Activated naive CD8-positive, alpha-beta T cell (primary cell): ENCODE data around the gene MRPS12.
"Not testable (repeated sequence)": the region's sequence is repeated elsewhere in the genome, so short reads cannot be mapped to it uniquely, and the experiment has no call there.

Experiments
- H3K27ac Mint-ChIP-seq: one replicate; pipeline ENCODE4 v1.8.0; 2021; ENCODE audit warnings: mixed read lengths
- H3K27me3 Mint-ChIP-seq: one replicate; pipeline ENCODE4 v1.8.0; 2021; ENCODE audit warnings: mixed read lengths
- H3K36me3 Mint-ChIP-seq: one replicate; pipeline ENCODE4 v1.8.0; 2021; ENCODE audit warnings: mixed read lengths
- H3K4me1 Mint-ChIP-seq: one replicate; pipeline ENCODE4 v1.8.0; 2021; ENCODE audit warnings: low read depth, mixed read lengths
- H3K4me3 Mint-ChIP-seq: one replicate; pipeline ENCODE4 v1.8.0; 2021; ENCODE audit warnings: mild to moderate bottlenecking, mixed read lengths
- H3K9me3 Mint-ChIP-seq: one replicate; pipeline ENCODE4 v1.8.0; 2021; ENCODE audit warnings: low read depth, mixed read lengths

Gene MRPS12

DNA sequence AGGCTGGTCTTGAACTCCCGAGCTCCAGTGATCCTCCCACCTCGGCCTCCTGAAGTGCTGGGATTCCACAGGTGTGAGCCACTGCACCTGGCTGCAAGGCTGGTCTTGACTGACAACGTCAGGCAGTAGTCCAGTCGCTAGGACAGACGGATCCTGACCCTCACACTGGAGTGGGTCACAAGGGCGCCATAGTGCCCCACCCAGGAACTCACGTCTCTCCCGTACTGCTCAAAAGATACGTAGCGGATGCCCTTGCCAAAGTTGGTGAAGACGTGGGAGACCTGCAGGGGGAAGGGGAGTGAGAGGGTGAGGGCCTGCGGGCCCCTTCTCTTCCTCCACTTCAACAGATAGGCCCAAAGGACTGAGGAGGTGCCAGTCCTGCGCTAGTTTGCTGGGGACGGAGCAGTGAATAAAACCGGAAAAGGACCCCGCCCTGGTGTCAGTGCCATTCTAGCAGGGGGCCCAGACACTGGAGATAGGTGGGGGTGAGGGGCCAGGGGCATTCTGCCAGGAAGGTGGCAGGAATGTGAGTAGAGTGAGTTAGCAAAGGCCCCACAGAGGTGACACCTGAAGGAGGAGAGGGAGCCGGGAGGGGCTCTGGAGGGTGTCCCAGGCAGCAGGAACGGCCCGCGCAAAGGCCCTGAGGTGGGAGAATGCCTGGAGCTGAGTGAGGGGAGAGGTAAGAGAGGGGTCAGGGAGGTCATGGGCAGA is 11.9 kb downstream of the MRPS12 start:
- no peak overlapping the region for H3K4me3 Mint-ChIP-seq
- no peaks in the 10 kb centered on the region for H3K9me3 Mint-ChIP-seq
- peaks cover 2% of the 10 kb centered on the region for H3K27me3 Mint-ChIP-seq
- H3K27ac Mint-ChIP-seq, result no peak overlapping the region
- H3K4me1 Mint-ChIP-seq, result peaks cover 13% of the 10 kb centered on the region
- H3K36me3 Mint-ChIP-seq, result no peaks in the 10 kb centered on the region

DNA sequence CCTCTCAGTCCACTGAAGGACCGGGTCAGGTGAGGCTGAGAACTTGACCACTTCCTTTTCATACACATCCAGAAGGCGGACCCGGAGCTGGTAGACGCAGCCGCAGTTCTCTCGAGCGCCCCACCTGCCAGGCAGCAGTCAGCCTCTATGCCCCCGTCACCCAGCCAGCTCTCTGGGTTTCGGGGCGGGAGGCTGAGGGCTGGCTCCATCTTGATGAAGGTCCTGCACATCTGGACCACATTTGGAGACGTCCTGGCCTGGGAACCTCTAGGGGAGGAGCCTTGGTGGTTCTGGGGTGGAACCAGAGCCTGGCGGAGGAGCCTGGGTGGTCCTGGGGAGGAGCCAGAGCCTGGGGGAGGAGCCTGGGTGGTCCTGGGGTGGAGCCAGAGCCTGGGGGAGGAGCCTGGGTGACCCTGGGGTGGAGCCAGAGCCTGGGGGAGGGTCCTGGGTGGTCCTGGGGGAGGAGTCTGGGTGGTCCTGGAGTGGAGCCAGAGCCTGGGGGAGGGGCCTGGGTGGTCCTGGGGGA is 14.3 kb downstream of the MRPS12 start:
- Mint-ChIP-seq H3K9me3 (no peaks in the 10 kb centered on the region), H3K27ac (no peak overlapping the region), H3K4me3 (no peak overlapping the region), H3K36me3 (no peaks in the 10 kb centered on the region), H3K27me3 (peaks cover 4% of the 10 kb centered on the region), H3K4me1 (peaks cover 18% of the 10 kb centered on the region)

DNA sequence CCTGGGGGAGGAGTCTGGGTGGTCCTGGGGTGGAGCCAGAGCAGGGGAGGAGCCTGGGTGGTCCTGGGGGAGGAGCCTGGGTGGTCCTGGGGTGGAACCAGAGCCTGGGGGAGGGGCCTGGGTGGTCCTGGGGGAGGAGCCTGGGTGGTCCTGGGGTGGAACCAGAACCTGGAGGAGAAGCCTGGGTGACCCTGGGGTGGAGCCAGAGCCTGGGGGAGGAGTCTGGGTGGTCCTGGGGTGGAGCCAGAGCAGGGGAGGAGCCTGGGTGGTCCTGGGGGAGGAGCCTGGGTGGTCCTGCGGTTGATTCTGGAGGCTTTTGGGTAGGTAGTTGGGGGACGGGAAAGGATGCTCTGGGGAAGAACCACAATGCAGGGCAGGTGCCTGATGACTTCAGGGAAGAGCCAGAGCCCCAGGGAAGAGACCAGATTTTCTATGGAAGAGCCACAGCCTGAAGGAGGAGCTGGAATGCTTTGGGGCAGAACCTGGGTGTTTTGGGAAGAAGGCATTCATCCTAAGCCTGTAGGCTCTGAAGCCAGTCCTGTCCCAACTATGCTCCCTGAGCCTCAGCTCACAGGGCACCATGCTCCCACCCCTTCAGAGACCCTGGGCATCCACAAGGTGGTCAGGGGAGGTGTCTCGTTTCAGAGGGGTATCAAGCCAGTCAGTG is 15.0 kb downstream of the MRPS12 start:
- no peaks in the 10 kb centered on the region for H3K36me3 Mint-ChIP-seq
- H3K27ac Mint-ChIP-seq, result no peak overlapping the region
- H3K4me1 Mint-ChIP-seq, result peaks cover 21% of the 10 kb centered on the region
- H3K27me3 Mint-ChIP-seq, result peaks cover 4% of the 10 kb centered on the region
- no peak overlapping the region for H3K4me3 Mint-ChIP-seq
- no peaks in the 10 kb centered on the region for H3K9me3 Mint-ChIP-seq

DNA sequence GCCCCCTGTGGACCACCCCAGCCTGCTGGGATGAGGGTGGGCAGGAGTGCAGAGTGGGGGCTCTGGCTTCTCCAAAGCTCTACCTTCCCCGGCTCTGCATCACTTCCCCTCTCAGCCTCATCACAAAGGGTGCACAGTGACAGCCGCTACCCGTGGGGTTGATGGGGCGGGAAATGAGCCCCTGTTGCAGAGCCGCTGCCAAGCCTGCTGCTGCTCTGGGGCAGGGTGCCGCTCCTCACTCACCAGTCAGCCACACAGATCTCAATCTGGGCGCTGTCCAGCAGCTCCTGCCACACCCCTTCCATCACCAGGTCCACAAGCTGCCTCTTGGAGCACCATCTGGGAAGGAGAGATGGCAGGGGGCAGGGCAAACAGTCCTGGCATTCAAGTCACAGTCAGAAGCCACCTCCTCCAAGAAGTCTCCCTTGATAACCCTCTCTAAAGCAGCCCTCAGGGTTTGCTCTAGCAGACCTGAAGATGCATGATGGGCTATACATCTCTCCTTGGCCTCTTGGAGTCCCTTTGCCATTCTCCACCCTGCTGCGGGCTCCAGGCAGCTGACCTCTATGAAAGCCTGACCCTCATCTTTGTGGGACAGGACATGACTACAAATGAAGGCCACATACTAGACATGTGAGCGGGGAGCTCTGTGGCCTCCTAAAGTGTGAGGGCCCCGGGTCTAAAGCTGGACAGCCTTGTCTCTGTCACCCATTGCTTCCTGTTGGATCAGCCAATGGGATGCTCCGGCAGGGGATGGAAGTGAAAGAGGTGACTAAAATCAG is 15.7 kb downstream of the MRPS12 start:
- Mint-ChIP-seq H3K9me3 (no peaks in the 10 kb centered on the region), H3K27ac (no peak overlapping the region), H3K36me3 (no peaks in the 10 kb centered on the region), H3K27me3 (peaks cover 4% of the 10 kb centered on the region), H3K4me3 (no peak overlapping the region), H3K4me1 (peaks cover 18% of the 10 kb centered on the region)

DNA sequence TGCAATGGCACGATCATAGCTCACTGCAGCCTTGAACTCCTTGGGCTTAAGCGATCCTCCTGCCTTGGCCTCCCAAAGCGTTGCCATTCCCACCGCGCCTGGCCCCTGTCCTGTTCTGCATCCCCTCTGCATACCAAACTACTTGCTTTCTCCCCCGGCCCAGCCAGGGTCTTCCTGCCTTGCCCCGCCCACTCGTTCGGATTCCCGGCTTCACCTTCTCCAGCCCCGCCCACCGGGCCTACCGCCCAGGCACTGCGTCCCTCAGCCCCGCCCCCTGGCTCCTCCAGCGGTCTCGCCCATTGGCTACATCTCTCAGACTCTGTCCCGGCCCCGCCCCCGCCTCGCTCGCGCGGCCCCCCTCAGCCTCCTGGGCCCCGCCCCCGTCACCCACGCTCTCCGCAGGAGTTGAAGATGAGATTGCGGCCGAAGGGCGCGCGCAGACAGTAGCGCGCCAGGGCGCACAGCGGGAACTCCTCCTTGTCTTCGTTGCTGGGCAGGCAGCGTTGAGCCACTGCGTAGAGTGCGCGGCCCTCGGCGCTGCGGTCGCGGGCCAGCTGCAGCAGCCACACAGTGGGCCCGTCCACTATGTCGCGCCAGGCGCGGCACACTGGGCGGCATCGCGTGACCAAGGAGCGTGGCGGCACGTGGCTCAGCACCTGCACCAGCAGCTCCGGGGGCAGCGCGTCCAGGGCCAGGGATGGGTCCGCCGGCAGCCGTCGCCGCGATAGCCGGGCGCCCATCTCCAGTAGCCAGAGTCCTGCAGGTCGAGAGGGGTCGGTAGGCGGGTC is 19.0 kb downstream of the MRPS12 start:
- peaks cover 13% of the 10 kb centered on the region for H3K27me3 Mint-ChIP-seq
- H3K36me3 Mint-ChIP-seq, result peaks cover 2% of the 10 kb centered on the region
- H3K4me1 Mint-ChIP-seq, result peaks cover 13% of the 10 kb centered on the region
- H3K9me3 Mint-ChIP-seq, result no peaks in the 10 kb centered on the region
- H3K27ac Mint-ChIP-seq, result no peak overlapping the region
- H3K4me3 Mint-ChIP-seq, result peak overlapping the region; percentile 64

DNA sequence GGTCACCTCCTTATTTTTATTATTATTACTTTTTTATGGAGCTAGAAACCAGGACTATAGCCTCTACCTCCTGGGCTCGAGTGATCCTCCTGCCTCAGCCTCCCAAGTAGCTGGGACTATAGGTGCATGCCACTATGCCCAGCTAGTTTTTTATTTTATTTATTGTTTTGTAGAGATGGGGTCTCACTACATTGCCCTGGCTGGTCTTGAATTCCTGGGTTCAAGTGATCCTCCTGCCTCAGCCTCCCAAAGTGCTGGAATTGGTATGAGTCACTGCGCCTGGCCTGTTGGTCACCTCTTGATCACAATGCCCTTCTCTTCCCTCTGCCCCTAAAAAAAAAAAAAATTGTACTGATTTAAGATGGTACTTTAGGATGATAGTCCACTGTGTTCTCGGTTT is 20.4 kb downstream of the MRPS12 start:
- Mint-ChIP-seq H3K27me3 (peaks cover 13% of the 10 kb centered on the region), H3K4me1 (peaks cover 13% of the 10 kb centered on the region), H3K27ac (no peak overlapping the region), H3K4me3 (no peak overlapping the region), H3K36me3 (peaks cover 2% of the 10 kb centered on the region), H3K9me3 (no peaks in the 10 kb centered on the region)

DNA sequence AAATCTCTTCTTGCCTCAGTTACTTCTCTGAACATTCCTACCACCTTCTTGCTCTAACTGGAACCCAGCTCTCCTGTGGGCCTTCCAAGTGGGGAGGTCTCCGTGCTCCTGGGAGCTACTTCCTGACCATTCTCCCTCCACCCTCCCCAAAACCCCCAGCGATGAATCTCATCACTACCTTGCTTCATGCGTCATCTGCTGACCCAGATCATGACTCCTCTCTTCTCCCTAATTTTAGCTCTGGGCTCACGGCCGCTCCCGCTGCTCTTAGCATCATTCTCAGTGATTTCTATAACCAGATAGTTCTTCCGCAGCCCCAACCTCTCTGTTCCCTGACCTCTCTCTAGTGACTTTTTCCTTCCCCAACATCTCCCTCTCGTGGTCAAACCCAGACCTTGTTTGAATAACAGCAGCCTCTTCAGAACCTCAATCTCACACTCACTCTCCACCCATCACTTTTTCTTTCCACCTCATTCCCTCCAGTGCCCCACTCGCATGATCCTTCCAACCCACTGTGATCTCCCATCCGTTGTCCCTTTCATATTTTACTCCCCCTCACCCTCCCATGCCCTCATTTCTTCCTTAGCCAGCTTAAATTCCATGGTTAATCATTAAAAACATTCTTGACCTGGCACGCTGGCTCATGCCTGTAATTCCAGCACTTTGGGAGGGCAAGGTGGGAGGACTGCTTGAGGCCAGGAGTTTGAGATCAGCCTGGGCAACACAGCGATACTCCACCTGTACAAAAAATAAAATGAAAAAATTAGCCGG is 21.8 kb downstream of the MRPS12 start:
- Mint-ChIP-seq H3K36me3 (peaks cover 2% of the 10 kb centered on the region), H3K4me3 (peak overlapping the region; percentile 17), H3K4me1 (peaks cover 13% of the 10 kb centered on the region), H3K27me3 (peaks cover 13% of the 10 kb centered on the region), H3K27ac (no peak overlapping the region), H3K9me3 (no peaks in the 10 kb centered on the region)

DNA sequence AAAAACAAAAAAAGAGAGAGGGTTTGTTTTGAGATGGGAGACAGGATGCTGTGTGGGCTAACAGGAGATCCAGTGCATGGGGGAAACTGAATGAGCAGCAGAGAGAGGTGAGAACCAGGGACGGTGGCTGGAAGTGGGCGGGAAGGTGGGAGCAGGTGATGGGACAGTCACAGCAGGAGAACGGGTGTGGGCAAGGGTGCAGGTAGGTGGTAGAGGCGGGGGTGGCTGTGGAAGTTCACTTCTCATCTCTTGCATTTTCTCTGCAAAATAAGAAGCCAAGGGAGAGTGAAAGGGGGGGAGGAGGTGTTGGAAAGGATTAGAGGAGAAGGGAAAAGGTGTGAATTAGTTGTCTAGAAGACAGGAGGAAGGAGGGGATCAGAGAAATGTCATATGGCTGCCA is 22.9 kb downstream of the MRPS12 start:
- Mint-ChIP-seq H3K4me3 (no peak overlapping the region), H3K27me3 (peaks cover 12% of the 10 kb centered on the region), H3K4me1 (peaks cover 13% of the 10 kb centered on the region), H3K9me3 (no peaks in the 10 kb centered on the region), H3K27ac (no peak overlapping the region), H3K36me3 (peaks cover 2% of the 10 kb centered on the region)

DNA sequence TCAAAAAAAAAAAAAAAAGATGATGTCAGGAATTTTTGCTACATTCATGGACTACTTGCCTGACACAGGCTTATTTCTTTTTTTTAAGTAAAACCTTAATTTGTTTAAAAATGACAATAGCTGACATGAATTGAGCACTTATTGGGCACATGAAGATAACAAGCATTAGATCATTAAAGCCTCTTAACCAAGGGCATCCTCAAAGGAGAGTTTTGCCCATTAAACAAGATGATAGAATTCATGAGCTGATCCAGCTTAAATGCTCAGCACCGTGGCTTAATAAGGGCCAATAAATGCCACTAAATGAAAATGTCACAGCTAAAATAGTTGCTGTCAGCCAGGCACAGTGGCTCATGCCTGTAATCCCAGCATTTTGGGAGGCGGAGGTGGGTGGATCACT is 25.5 kb downstream of the MRPS12 start:
- no peak overlapping the region for H3K4me3 Mint-ChIP-seq
- no peak overlapping the region for H3K27ac Mint-ChIP-seq
- H3K4me1 Mint-ChIP-seq, result peaks cover 5% of the 10 kb centered on the region
- H3K9me3 Mint-ChIP-seq, result no peaks in the 10 kb centered on the region
- H3K36me3 Mint-ChIP-seq, result peaks cover 2% of the 10 kb centered on the region
- peaks cover 10% of the 10 kb centered on the region for H3K27me3 Mint-ChIP-seq

DNA sequence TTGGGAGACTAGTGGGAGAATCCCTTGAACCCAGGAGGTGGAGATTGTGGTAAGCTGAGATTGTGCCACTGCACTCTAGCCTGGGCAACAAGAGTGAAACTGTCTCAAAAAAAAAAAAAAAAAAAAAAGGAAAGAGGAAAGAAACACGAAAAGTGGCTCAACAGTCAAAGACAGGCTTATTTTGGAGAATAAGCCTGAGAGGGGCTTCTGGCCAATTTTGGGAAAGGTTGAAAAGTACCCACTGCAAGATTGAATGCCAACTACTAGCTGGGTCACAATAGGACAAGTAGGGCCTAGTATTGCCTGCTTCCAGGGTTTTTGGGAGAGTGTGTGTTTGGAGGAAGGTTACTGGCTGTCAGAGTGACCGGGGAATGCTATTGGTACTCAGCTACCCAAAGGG is 27.6 kb downstream of the MRPS12 start:
- H3K27ac Mint-ChIP-seq, result no peak overlapping the region
- no peak overlapping the region for H3K4me3 Mint-ChIP-seq
- peaks cover 6% of the 10 kb centered on the region for H3K4me1 Mint-ChIP-seq
- H3K36me3 Mint-ChIP-seq, result no peaks in the 10 kb centered on the region
- H3K9me3 Mint-ChIP-seq, result no peaks in the 10 kb centered on the region
- peaks cover 5% of the 10 kb centered on the region for H3K27me3 Mint-ChIP-seq

DNA sequence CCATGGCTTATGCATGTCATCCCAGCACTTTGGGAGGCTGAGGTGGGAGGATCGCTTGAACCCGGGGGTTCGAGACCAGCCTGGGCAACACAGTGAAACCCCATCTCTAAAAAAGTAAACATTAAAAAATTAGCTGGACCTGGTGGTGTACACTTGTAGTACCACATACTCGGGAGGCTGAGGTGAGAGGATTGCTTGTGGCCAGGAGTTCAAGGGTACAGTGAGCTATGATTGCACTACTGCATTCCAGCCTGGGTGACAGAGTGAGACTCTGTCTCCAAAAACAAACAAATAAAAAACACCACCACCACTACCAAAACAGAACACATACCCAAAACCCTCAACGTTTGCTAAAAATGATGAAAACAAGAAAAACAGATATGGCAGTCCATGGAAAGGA is 28.9 kb downstream of the MRPS12 start:
- H3K36me3 Mint-ChIP-seq, result no peaks in the 10 kb centered on the region
- H3K4me1 Mint-ChIP-seq, result peaks cover 6% of the 10 kb centered on the region
- H3K27ac Mint-ChIP-seq, result no peak overlapping the region
- H3K27me3 Mint-ChIP-seq, result no peaks in the 10 kb centered on the region
- H3K9me3 Mint-ChIP-seq, result no peaks in the 10 kb centered on the region
- H3K4me3 Mint-ChIP-seq, result no peak overlapping the region

DNA sequence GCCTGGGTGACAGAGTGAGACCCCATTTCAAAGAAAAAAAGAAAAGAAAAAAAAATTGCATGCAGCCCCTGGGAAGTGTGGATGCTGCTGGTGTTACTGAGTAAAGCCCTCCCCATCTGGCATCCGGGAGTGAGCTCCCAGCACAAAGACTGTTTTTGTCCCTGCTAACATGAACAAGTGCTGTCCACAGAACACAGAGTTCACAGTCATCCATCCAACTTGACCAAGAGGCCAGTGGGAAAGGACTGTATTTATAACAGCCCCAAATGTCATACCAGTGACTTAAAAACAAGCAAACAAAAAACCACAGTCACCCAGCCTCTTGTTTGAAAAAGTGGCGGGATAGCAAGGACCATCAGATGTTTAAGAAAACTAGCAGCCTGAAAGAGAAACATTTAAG is 34.0 kb downstream of the MRPS12 start:
- Mint-ChIP-seq H3K36me3 (no peaks in the 10 kb centered on the region), H3K27me3 (no peaks in the 10 kb centered on the region), H3K27ac (no peak overlapping the region), H3K4me1 (peaks cover 6% of the 10 kb centered on the region), H3K4me3 (no peak overlapping the region), H3K9me3 (no peaks in the 10 kb centered on the region)

DNA sequence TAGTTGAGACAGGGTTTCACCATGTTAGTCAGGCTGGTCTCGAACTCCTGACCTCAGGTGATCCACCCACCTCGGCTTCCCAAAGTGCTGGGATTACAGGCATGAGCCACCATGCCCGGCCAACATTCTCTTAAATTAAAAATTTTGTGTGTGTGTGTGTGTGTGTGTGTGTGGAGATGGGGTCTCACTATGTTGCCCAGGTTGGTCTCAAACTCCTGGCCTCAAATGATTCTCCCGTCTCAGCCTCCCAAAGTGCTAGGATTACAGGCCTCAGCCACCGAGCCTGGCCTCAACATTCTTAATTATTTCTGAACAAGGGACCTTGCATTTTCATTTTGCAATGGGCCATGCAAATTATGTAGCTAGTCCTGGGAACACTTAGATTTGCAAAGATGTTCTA is 35.4 kb downstream of the MRPS12 start:
- not testable (repeated sequence) for H3K27ac Mint-ChIP-seq, H3K36me3 Mint-ChIP-seq, H3K9me3 Mint-ChIP-seq, H3K4me1 Mint-ChIP-seq, H3K27me3 Mint-ChIP-seq, H3K4me3 Mint-ChIP-seq
